GM23338 (cell line): Measurements from ENCODE around the gene ARL15. TPM values are rescaled to one million over a fixed set of nuclear protein-coding genes. Genes with fewer than 3 reads are reported as not detected.

Experiments
- ATAC-seq: fragments of 200-7000 bp; cut with Tn5 transposase; 3 replicates; pipeline ENCODE4 v1.9.1; 2020
- DNase-seq: peaks from one replicate; pipeline ENCODE4 v3.0.0-alpha.2; 2015; ENCODE audit warnings: low spot score
- H2AFZ ChIP-seq: fragments of 200-600 bp; sonication (generic); 2 replicates; pipeline ENCODE4 v1.8.0; 2016; ENCODE audit warnings: antibody characterized with exemption, mild to moderate bottlenecking, moderate library complexity
- H3F3A ChIP-seq: fragments of 200-600 bp; sonication (generic); replicated peaks from 2 replicates; pipeline ENCODE4 v1.8.0; 2017; ENCODE audit warnings: antibody characterized with exemption, mixed run types, low read depth
- H3K27ac ChIP-seq: fragments of 200-600 bp; sonication (generic); 2 replicates; pipeline ENCODE4 v1.6.1; 2016; ENCODE audit warnings: low read depth
- H3K27me3 ChIP-seq: fragments of 200-600 bp; sonication (generic); 2 replicates; pipeline ENCODE4 v1.8.0; 2016; ENCODE audit warnings: mild to moderate bottlenecking, mixed run types, moderate library complexity; ENCODE audit not compliant: insufficient read depth
- H3K36me3 ChIP-seq: fragments of 200-600 bp; sonication (generic); 2 replicates; pipeline ENCODE4 v1.8.0; 2016; ENCODE audit warnings: mild to moderate bottlenecking; ENCODE audit not compliant: insufficient read depth
- H3K4me1 ChIP-seq: fragments of 200-600 bp; sonication (generic); 2 replicates; pipeline ENCODE4 v1.8.0; 2016; ENCODE audit warnings: mild to moderate bottlenecking, moderate library complexity; ENCODE audit not compliant: insufficient read depth
- H3K4me2 ChIP-seq: fragments of 200-600 bp; sonication (generic); 2 replicates; pipeline ENCODE4 v1.7.1; 2017; ENCODE audit warnings: mixed run types
- H3K4me3 ChIP-seq: fragments of 200-600 bp; sonication (generic); 2 replicates; pipeline ENCODE4 v1.6.1; 2016; ENCODE audit warnings: mixed run types
- H3K79me2 ChIP-seq: fragments of 200-600 bp; sonication (generic); replicated peaks from 2 replicates; pipeline ENCODE4 v1.8.0; 2017; ENCODE audit warnings: mild to moderate bottlenecking; ENCODE audit not compliant: insufficient read depth
- H3K9me2 ChIP-seq: fragments of 200-600 bp; sonication (generic); 2 replicates; pipeline ENCODE4 v1.8.0; 2017; ENCODE audit not compliant: insufficient read depth
- H4K20me1 ChIP-seq: fragments of 200-600 bp; sonication (generic); replicated peaks from 2 replicates; pipeline ENCODE4 v1.8.0; 2017; ENCODE audit warnings: mild to moderate bottlenecking; ENCODE audit not compliant: insufficient read depth
- H3K27ac Mint-ChIP-seq: 2 replicates; pipeline ENCODE4 v1.8.0; 2020; ENCODE audit warnings: inconsistent platforms, mild to moderate bottlenecking, moderate library complexity, mixed read lengths
- H3K27me3 Mint-ChIP-seq: 3 replicates; pipeline ENCODE4 v1.8.0; 2022; ENCODE audit warnings: low read depth, mild to moderate bottlenecking, moderate library complexity, mixed read lengths, inconsistent platforms; ENCODE audit not compliant: insufficient read depth, poor library complexity
- H3K36me3 Mint-ChIP-seq: 3 replicates; pipeline ENCODE4 v1.8.0; 2021; ENCODE audit warnings: low read depth, mild to moderate bottlenecking, inconsistent platforms, moderate library complexity, mixed read lengths
- H3K4me1 Mint-ChIP-seq: 3 replicates; pipeline ENCODE4 v1.8.0; 2020; ENCODE audit warnings: mild to moderate bottlenecking, inconsistent platforms, mixed read lengths
- H3K4me3 Mint-ChIP-seq: 3 replicates; pipeline ENCODE4 v1.8.0; 2021; ENCODE audit warnings: moderate library complexity, mild to moderate bottlenecking, inconsistent platforms, mixed read lengths
- H3K9me3 Mint-ChIP-seq: 3 replicates; pipeline ENCODE4 v1.8.0; 2020; ENCODE audit warnings: moderate library complexity, mild to moderate bottlenecking, inconsistent platforms, mixed read lengths
- CREB1 ChIP-seq: fragments of 250-450 bp; sonication (Bioruptor Pico); IDR thresholded peaks from 2 replicates; pipeline ENCODE4 v1.5.0; 2020; ENCODE audit warnings: low read depth, mild to moderate bottlenecking, moderate library complexity
- CTCF ChIP-seq, 2 experiments: fragments of 200-600 bp in 1 of 2; sonication (generic) in 1 of 2; conservative IDR thresholded peaks; 2 replicates each; pipeline versions ENCODE4 v1.5.1 to v1.6.1; 2016 to 2017; ENCODE audit warnings: antibody characterized with exemption in 2 of 2, low read depth in 2 of 2, mild to moderate bottlenecking in 2 of 2, moderate library complexity in 1 of 2
- EZH2 ChIP-seq: fragments of 200-600 bp; sonication (generic); IDR thresholded peaks from one replicate; pipeline ENCODE4 v1.8.0; 2017; ENCODE audit warnings: antibody characterized with exemption, mild to moderate bottlenecking, low read depth; ENCODE audit not compliant: unreplicated experiment
- JUNB ChIP-seq: IDR thresholded peaks from one replicate; pipeline ENCODE4 v1.6.1; 2016; ENCODE audit warnings: antibody characterized with exemption; ENCODE audit not compliant: unreplicated experiment
- NANOG ChIP-seq: IDR thresholded peaks from 2 replicates; pipeline ENCODE4 v1.6.1; 2016; ENCODE audit warnings: antibody characterized with exemption, borderline replicate concordance
- REST ChIP-seq: IDR thresholded peaks from one replicate; pipeline ENCODE4 v1.6.1; 2018; ENCODE audit warnings: antibody characterized with exemption; ENCODE audit not compliant: unreplicated experiment
- ZNF114 ChIP-seq: fragments of 250-450 bp; sonication (Bioruptor Pico); IDR thresholded peaks from 2 replicates; pipeline ENCODE4 v1.5.0; 2020; ENCODE audit warnings: mild to moderate bottlenecking, moderate library complexity
- polyA plus RNA-seq: library from polyadenylated mRNA; unstranded; fragments of >200 nt; fragmentation: Nextera tagmentation; extraction: Ambion mirVana; gene quantifications from 2 replicates; pipeline ENCODE4 v1.2.1, GENCODE V29; 2016
- total RNA-seq: library from RNA; depleted of rRNA; stranded (reverse); fragments of >200 nt; shearing (Covaris generic); gene quantifications from 2 replicates; pipeline ENCODE4 v1.2.3, GENCODE V29; 2014

ARL15 gene
- total and polyA plus RNA-seq, 2 experiments from 2014 or later: 13.0 to 54.0 TPM

GRCh38 chr5:53900677-53901076 is 409.7 kb downstream of the ARL15 start (continued):
- TF ChIP-seq REST (no peak), NANOG (no peak), ZNF114 (no peak)

GRCh38 chr5:53895091-53895683 is 415.2 kb downstream of the ARL15 start:
- Histone ChIP-seq H3K27ac (no peak overlapping the region), H3K36me3 (no peaks in the 10 kb centered on the region), H3K79me2 (no peaks in the 10 kb centered on the region), H3K4me2 (no peak overlapping the region), H3K4me1 (no peaks in the 10 kb centered on the region), H4K20me1 (no peaks in the 10 kb centered on the region), H3K27me3 (no peaks in the 10 kb centered on the region), H3F3A (no peaks in the 10 kb centered on the region), H3K9me2 (no peaks in the 10 kb centered on the region), H2AFZ (no peak overlapping the region), H3K4me3 (no peak overlapping the region)
- no peak overlapping the region for H3K27ac Mint-ChIP-seq
- H3K4me1 Mint-ChIP-seq: peaks cover 2% of the 10 kb centered on the region; the same call in 1 of the 3 replicates
- ATAC-seq: no peak
- no peak for TF ChIP-seq REST
- TF ChIP-seq JUNB: no peak
- no peak for TF ChIP-seq CTCF (conservative IDR thresholded peaks at IDR 0.05; ENCODE audit: low read depth in 2 of 2)
- TF ChIP-seq NANOG: no peak
- TF ChIP-seq ZNF114: no peak
- no peak for TF ChIP-seq CREB1 (CRISPR knock-in tag)
- no peak for TF ChIP-seq EZH2
- no peak overlapping the region for H3K4me3 Mint-ChIP-seq
- DNase-seq: no peak
- H3K9me3 Mint-ChIP-seq: no peaks in the 10 kb centered on the region; the same call in 1 of the 3 replicates
- H3K27me3 Mint-ChIP-seq: no peaks in the 10 kb centered on the region
- peaks cover 4% of the 10 kb centered on the region; the same call in 1 of the 3 replicates for H3K36me3 Mint-ChIP-seq
